Kidney epithelial cell (primary cell): ENCODE results near the gene ITGB5. TPM values are rescaled to one million over a fixed set of nuclear protein-coding genes. Genes with fewer than 3 reads are reported as not detected.

Experiments
- DNase-seq: peaks from one replicate; pipeline ENCODE4 v3.0.0-alpha.2; 2010; ENCODE audit warnings: low read depth
- H3K27me3 ChIP-seq: 2 replicates; pipeline ENCODE4 v1.6.0; 2011; ENCODE audit warnings: low read length; ENCODE audit not compliant: control insufficient read depth, insufficient read depth
- H3K36me3 ChIP-seq: 2 replicates; pipeline ENCODE4 v1.5.1; 2011; ENCODE audit warnings: low read length; ENCODE audit not compliant: control insufficient read depth, insufficient read depth
- H3K4me3 ChIP-seq: 2 replicates; pipeline ENCODE4 v1.5.1; 2011; ENCODE audit warnings: low read depth, mild to moderate bottlenecking, control low read depth, low read length
- total RNA-seq: library from RNA; depleted of rRNA; stranded (reverse); fragments of >200 nt; gene quantifications from 2 replicates; pipeline ENCODE4 v1.2.3, GENCODE V29; 2015
- TF ChIP-seq, protein P1 (sequence below): IDR thresholded peaks from 2 replicates; pipeline ENCODE4 v1.5.1; 2011; ENCODE audit warnings: mild to moderate bottlenecking, moderate library complexity, low read length, control low read depth, inconsistent platforms; ENCODE audit not compliant: insufficient read depth, poor library complexity, severe bottlenecking

The ITGB5 gene
- total RNA-seq, 1 donor from 2014 or later = 86.0 TPM

DNA sequence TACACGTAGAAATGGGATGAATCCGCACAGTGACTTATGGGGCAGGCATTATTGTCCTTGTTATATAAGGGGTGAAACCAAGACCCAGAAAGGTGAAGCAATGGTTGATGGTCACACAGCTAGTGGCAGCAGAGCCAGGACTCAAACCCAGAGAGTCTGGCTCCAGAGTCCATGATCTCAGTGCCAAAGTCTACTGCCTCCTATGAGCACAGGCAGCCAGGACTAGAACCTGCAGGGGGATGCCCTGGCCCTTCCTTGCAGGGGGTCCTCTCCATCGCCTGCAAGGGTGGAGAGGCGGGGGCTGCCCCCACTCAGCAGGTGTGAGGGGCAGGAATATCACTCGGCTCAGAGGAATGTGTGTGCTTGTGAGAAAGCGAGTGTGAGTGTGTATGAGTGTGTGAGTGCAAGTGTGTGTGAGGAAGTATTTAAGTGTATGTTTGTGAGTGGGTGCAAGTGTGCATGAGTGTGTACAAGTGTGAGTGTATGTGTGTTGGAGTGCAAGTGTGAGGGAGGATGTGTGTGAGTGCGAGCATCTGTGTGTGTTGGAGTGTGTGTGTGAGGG lies 112.2 kb downstream of the ITGB5 start:
- Histone ChIP-seq H3K4me3 (no peak overlapping the region), H3K27me3 (no peaks in the 10 kb centered on the region), H3K36me3 (no peaks in the 10 kb centered on the region)
- TF ChIP-seq, protein P1, sequence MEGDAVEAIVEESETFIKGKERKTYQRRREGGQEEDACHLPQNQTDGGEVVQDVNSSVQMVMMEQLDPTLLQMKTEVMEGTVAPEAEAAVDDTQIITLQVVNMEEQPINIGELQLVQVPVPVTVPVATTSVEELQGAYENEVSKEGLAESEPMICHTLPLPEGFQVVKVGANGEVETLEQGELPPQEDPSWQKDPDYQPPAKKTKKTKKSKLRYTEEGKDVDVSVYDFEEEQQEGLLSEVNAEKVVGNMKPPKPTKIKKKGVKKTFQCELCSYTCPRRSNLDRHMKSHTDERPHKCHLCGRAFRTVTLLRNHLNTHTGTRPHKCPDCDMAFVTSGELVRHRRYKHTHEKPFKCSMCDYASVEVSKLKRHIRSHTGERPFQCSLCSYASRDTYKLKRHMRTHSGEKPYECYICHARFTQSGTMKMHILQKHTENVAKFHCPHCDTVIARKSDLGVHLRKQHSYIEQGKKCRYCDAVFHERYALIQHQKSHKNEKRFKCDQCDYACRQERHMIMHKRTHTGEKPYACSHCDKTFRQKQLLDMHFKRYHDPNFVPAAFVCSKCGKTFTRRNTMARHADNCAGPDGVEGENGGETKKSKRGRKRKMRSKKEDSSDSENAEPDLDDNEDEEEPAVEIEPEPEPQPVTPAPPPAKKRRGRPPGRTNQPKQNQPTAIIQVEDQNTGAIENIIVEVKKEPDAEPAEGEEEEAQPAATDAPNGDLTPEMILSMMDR = no peak
- no peak for DNase-seq

DNA sequence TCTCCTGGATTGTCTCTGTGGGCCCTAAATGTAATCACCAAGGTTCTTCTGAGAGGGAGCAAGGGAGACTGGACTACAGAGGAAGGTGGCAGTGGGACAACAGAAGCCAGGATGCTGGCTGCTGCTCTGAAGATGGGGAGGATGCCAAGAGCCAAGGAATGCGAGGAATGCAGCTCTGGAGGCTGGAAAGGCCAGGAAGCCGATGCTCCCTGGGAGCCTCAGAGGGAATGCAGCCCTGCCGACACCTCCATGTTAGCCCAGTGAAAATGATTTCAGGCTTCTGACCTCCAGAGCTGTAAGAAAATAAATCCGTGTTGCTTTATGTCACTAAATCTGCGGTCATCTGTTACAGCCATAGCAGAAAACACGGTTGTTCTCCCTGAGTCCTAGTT lies 112.8 kb downstream of the ITGB5 start:
- TF ChIP-seq, protein P1 = no peak
- H3K27me3 ChIP-seq = no peaks in the 10 kb centered on the region
- no peak for DNase-seq
- no peaks in the 10 kb centered on the region for H3K36me3 ChIP-seq
- no peak overlapping the region for H3K4me3 ChIP-seq

DNA sequence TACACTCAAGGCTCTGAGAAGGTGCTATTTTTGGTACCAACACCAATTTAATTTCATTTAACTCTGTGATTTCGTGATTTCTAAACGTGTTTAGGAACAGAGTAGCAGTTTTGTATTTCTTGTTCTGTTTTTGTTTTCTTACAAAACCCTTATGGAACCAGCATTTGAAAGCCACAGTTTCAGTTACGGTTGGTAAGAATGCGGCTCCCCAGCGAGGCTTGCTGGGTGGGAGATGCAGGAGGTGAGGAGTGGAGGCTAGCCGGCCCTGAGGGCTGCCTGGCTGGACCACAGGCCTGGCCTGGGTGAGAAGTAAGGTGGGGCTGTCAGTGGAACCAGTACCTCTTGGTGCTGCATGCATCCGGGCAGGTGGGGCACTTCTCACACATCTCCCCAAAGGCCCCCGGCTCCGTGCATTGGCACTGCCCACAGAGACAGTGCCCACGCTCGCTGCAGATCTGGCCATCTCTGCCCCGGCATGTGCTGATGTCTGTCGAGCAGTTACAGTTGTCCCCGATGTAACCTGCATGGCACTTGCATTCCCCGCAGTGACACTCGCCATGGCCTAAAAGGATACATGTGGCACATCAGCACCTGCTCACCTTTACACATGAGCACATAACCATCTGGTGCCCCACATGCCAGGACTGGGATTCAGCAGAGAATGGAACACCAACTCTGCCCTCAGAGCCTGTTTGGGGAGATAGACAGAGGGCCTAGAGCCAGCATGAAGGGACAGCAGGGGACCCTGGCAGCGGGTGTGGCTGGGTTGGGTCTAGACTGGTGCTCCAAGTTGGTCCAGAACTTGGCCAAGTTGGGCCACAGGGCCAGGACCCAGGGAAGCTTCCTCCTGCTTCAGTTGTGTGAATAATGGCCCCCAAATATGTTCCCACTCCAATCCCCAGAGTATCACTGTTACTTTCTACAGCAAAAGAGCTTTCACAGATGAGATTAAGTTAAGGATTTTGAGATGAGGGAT lies 113.5 kb downstream of the ITGB5 start:
- TF ChIP-seq, protein P1 = no peak
- Histone ChIP-seq H3K4me3 (no peak overlapping the region), H3K36me3 (no peaks in the 10 kb centered on the region), H3K27me3 (no peaks in the 10 kb centered on the region)
- DNase-seq = no peak

DNA sequence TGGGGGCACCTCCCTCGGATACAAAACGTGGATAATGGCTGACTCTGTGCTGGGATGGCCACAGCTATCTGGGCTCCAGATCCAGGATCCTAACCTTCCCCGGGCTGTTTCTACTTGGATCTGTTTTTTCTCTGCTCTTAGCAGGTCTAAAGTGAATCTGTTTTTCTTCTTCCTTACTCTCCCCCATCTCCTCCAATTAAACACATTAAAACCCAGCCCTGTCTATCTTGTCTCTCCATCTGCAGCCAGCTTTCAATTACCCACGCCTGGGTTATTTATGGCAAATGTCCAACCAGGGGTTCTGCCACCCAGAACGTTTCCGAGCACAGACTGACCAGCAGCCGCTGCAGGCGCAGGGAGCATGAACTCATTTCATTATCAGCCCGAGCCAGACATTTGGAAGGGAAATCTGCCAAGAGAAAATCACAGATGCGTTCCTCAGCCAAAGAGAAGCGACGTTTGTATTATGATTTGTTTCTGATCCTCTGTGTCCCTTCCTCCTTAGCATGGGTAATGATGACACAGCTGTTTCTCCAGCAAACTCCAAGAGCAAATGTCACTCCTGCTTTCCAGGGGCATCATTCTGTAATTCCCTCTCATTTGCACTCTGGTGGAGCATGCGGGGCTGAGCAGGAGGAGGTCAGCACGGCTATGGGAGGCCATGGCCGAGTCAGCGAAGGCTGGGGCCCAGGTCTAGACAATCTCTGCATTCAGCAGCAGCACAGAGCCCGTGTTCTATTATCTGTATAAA lies 114.9 kb downstream of the ITGB5 start:
- no peak for DNase-seq

DNA sequence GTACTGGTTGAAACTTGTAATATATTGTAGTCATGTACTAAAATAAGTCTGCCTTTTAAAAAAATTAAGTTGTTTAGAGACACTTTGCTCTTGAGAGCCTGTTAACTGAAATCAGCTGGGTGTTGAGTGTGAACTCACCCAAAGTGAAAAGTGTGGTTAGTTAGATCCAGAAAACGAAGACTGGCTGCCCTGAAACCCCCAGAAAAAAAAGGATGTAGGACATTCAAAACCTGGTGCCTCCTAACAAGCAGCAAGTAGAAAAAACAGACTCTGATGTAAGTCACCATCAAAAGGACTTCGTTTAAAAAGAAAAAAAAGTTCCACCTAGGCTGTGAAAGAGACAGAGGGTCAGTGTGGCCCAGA lies 116.1 kb downstream of the ITGB5 start:
- DNase-seq = no peak
- TF ChIP-seq, protein P1 = no peak
- Histone ChIP-seq H3K4me3 (no peak overlapping the region), H3K27me3 (no peaks in the 10 kb centered on the region), H3K36me3 (peaks cover 2% of the 10 kb centered on the region)

More for the DNA sequence above, 114.9 kb downstream of the ITGB5 start:
- TF ChIP-seq, protein P1 = no peak
- Histone ChIP-seq H3K36me3 (no peaks in the 10 kb centered on the region), H3K4me3 (no peak overlapping the region), H3K27me3 (no peaks in the 10 kb centered on the region)
